Measurements from ENCODE around the gene NCKAP5L. TPM values are rescaled to one million over a fixed set of nuclear protein-coding genes. Genes with fewer than 3 reads are reported as not detected.
"Not testable (repeated sequence)": the region's sequence is repeated elsewhere in the genome, so short reads cannot be mapped to it uniquely, and the experiment has no call there.

NCKAP5L gene
- total RNA-seq, 1 experiment from 2014 or later: 19.5 TPM

DNA sequence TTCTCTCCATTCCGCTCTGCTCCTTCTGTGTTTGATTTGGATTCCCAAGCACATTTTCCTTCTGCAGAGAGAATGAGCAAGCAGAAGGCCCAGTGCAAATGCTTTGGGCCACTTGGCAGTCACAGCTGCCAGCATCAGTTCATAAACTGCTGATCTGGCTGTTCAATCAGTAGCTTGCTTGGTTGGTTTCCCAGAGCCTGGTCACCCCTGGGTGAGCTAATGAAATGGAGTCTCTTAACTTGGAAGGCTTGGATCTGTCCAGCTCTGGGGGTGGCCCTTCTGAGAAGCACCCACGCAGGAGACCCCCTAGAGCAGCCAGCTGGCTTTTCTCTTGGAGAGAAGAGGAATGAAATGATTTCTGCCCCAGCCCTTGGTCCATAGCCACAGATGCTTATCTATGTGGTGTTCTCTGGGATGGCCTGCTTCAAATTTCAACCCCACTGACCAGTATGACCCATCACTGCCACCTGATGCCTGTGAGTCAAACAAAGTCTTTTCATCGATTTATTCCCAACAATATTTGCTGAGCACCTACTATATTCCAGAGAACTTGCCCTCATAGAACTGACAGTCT, 45.2 kb upstream of the NCKAP5L start:
- intact Hi-C loops (cut with micrococcal nuclease; ENCODE audit: unreplicated experiment): no loop called here
- Mint-ChIP-seq H3K4me3 (ENCODE audit: unreplicated experiment) (no peak overlapping the region), H3K9me3 (ENCODE audit: unreplicated experiment) (peaks cover 11% of the 10 kb centered on the region), H3K27me3 (ENCODE audit: insufficient read depth, unreplicated experiment) (no peaks in the 10 kb centered on the region), H3K4me1 (ENCODE audit: low read depth, unreplicated experiment) (peaks cover 13% of the 10 kb centered on the region), H3K36me3 (ENCODE audit: insufficient read depth, unreplicated experiment) (peaks cover under 1% of the 10 kb centered on the region), H3K27ac (ENCODE audit: unreplicated experiment) (no peak overlapping the region)
- H3K4me3 ChIP-seq (ENCODE audit: low read depth, low read length): no peak overlapping the region
- no peak for DNase-seq
- TF ChIP-seq, protein P1, sequence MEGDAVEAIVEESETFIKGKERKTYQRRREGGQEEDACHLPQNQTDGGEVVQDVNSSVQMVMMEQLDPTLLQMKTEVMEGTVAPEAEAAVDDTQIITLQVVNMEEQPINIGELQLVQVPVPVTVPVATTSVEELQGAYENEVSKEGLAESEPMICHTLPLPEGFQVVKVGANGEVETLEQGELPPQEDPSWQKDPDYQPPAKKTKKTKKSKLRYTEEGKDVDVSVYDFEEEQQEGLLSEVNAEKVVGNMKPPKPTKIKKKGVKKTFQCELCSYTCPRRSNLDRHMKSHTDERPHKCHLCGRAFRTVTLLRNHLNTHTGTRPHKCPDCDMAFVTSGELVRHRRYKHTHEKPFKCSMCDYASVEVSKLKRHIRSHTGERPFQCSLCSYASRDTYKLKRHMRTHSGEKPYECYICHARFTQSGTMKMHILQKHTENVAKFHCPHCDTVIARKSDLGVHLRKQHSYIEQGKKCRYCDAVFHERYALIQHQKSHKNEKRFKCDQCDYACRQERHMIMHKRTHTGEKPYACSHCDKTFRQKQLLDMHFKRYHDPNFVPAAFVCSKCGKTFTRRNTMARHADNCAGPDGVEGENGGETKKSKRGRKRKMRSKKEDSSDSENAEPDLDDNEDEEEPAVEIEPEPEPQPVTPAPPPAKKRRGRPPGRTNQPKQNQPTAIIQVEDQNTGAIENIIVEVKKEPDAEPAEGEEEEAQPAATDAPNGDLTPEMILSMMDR (IDR thresholded peaks at IDR 0.05; ENCODE audit: insufficient read depth in 1 of 2, low read depth in 1 of 2, low read length in 1 of 2, severe bottlenecking in 1 of 2, unreplicated experiment in 1 of 2): no peak
- BruUV-seq (replicated peaks): no TSS peak
- ChIA-PET CTCF (no interaction called here), POLR2A (no interaction called here)
- H3K36me3 ChIP-seq (ENCODE audit: control insufficient read depth, insufficient read depth, low read length): no peaks in the 10 kb centered on the region
- H3K4me1 ChIP-seq: peaks cover 23% of the 10 kb centered on the region
- no peaks in the 10 kb centered on the region for H3K27me3 ChIP-seq (replicated peaks; ENCODE audit: control insufficient read depth, insufficient read depth, low read length)
- no peaks in the 10 kb centered on the region for H3K9me3 ChIP-seq

DNA sequence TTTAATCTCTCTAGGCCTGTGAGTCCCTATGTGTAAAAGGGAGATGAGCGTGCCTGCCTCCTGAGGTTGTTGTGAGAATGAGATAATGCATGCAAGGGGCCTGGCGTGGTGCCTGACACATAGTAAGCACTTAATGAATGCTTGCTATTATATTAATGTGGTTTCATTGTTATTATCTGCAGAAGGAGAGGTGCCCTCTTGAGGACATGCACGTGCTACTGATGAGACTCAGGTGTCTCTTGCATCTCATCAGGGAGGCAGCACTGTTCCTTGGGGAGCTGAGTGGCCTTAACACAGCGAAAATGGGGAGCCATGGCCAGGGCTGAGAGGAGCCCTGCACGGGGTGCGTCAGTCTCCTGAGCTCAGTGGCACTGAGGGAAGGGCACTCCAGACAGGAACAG, 44.6 kb upstream of the NCKAP5L start:
- H3K27me3 ChIP-seq (replicated peaks; ENCODE audit: control insufficient read depth, insufficient read depth, low read length): no peaks in the 10 kb centered on the region
- H3K9me3 Mint-ChIP-seq (ENCODE audit: unreplicated experiment): peaks cover 5% of the 10 kb centered on the region
- no peaks in the 10 kb centered on the region for H3K9me3 ChIP-seq
- BruUV-seq (replicated peaks): no TSS peak
- H3K4me1 ChIP-seq: peaks cover 30% of the 10 kb centered on the region
- no peaks in the 10 kb centered on the region for H3K36me3 ChIP-seq (ENCODE audit: control insufficient read depth, insufficient read depth, low read length)
- TF ChIP-seq, protein P1 (IDR thresholded peaks at IDR 0.05; ENCODE audit: insufficient read depth in 1 of 2, low read depth in 1 of 2, low read length in 1 of 2, severe bottlenecking in 1 of 2, unreplicated experiment in 1 of 2): no peak
- no peak for DNase-seq
- H3K36me3 Mint-ChIP-seq (ENCODE audit: insufficient read depth, unreplicated experiment): peaks cover 2% of the 10 kb centered on the region
- H3K27me3 Mint-ChIP-seq (ENCODE audit: insufficient read depth, unreplicated experiment): no peaks in the 10 kb centered on the region
- H3K4me3 ChIP-seq (ENCODE audit: low read depth, low read length): no peak overlapping the region
- no peak overlapping the region for H3K27ac Mint-ChIP-seq (ENCODE audit: unreplicated experiment)
- H3K4me3 Mint-ChIP-seq (ENCODE audit: unreplicated experiment): no peak overlapping the region
- ChIA-PET POLR2A (no interaction called here), CTCF (interaction anchor here (1.1 kb wide), 1 partner anchor 22 kb away, joined by 3 read pairs; no protein-coding TSS in a partner anchor)
- peaks cover 18% of the 10 kb centered on the region for H3K4me1 Mint-ChIP-seq (ENCODE audit: low read depth, unreplicated experiment)
- intact Hi-C loops (cut with micrococcal nuclease; ENCODE audit: unreplicated experiment): no loop called here

DNA sequence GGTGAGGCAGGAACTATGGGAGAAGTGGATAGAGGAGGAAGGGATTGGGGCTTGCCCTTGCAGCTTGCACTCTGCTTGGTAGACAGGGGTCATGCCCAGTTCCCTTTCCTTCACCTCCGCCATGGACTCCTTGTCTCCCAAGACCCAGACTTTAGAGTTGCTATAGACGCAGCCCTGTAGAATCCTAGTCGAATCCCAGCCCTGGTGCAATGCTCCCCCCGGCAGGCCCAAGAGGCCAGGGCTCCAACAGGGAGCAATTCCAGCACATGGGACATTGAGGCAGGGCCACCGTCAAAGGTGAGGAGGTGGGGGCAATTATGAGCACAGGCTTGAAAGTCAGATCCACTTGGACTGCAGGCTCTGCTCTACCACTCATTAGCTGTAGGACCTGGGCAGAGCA, 44.2 kb upstream of the NCKAP5L start:
- BruUV-seq (replicated peaks): no TSS peak
- H3K9me3 ChIP-seq: no peaks in the 10 kb centered on the region
- H3K27me3 Mint-ChIP-seq (ENCODE audit: insufficient read depth, unreplicated experiment): no peaks in the 10 kb centered on the region
- no peaks in the 10 kb centered on the region for H3K36me3 ChIP-seq (ENCODE audit: control insufficient read depth, insufficient read depth, low read length)
- H3K9me3 Mint-ChIP-seq (ENCODE audit: unreplicated experiment): peaks cover under 1% of the 10 kb centered on the region
- H3K4me1 ChIP-seq: peaks cover 34% of the 10 kb centered on the region
- peaks cover 6% of the 10 kb centered on the region for H3K36me3 Mint-ChIP-seq (ENCODE audit: insufficient read depth, unreplicated experiment)
- ChIA-PET CTCF (interaction anchor here (1.1 kb wide), 1 partner anchor 22 kb away, joined by 3 read pairs; no protein-coding TSS in a partner anchor), POLR2A (interaction anchor here (0.6 kb wide), 2 partner anchors 45 to 178 kb away, joined by 3 to 5 read pairs; no protein-coding TSS in a partner anchor)
- intact Hi-C loops (cut with micrococcal nuclease; ENCODE audit: unreplicated experiment): no loop called here
- no peak overlapping the region for H3K4me3 Mint-ChIP-seq (ENCODE audit: unreplicated experiment)
- H3K27ac Mint-ChIP-seq (ENCODE audit: unreplicated experiment): peak overlapping the region; percentile 26
- TF ChIP-seq, protein P1 (IDR thresholded peaks at IDR 0.05; ENCODE audit: insufficient read depth in 1 of 2, low read depth in 1 of 2, low read length in 1 of 2, severe bottlenecking in 1 of 2, unreplicated experiment in 1 of 2): no peak
- no peak for DNase-seq
- no peak overlapping the region for H3K4me3 ChIP-seq (ENCODE audit: low read depth, low read length)
- H3K27me3 ChIP-seq (replicated peaks; ENCODE audit: control insufficient read depth, insufficient read depth, low read length): no peaks in the 10 kb centered on the region
- H3K4me1 Mint-ChIP-seq (ENCODE audit: low read depth, unreplicated experiment): peaks cover 22% of the 10 kb centered on the region

DNA sequence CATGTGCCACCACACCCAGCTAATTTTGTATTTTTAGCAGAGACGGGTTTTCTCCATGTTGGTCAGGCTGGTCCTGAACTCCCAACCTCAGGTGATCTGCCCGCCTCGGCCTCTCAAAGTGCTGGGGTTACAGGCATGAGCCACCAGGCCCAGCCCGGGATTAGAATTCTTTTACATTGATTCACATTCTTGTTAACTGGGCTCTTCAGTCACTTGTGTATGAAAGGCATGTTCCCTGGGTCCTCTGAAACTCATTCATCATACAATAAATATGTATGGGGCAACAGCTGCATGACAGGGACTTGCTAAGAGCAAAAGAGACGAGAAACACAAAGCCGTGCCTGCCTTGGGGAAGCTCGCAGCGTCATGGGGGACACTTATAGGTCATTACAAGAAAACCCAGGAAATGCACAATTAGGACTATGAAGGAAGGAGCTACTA, 43.6 kb upstream of the NCKAP5L start:
- H3K4me1 ChIP-seq: peaks cover 39% of the 10 kb centered on the region
- Mint-ChIP-seq H3K4me1 (ENCODE audit: low read depth, unreplicated experiment) (peaks cover 28% of the 10 kb centered on the region), H3K27ac (ENCODE audit: unreplicated experiment) (peak overlapping the region; percentile 26)
- POLR2A ChIA-PET: interaction anchor here (0.6 kb wide), 2 partner anchors 45 to 179 kb away, joined by 3 to 5 read pairs; no protein-coding TSS in a partner anchor
- H3K27me3 ChIP-seq (replicated peaks; ENCODE audit: control insufficient read depth, insufficient read depth, low read length); DNase-seq; H3K4me3 ChIP-seq (ENCODE audit: low read depth, low read length); H3K36me3 Mint-ChIP-seq (ENCODE audit: insufficient read depth, unreplicated experiment); H3K4me3 Mint-ChIP-seq (ENCODE audit: unreplicated experiment); intact Hi-C loops (cut with micrococcal nuclease; ENCODE audit: unreplicated experiment); BruUV-seq (replicated peaks); H3K36me3 ChIP-seq (ENCODE audit: control insufficient read depth, insufficient read depth, low read length); H3K9me3 ChIP-seq; H3K9me3 Mint-ChIP-seq (ENCODE audit: unreplicated experiment); H3K27me3 Mint-ChIP-seq (ENCODE audit: insufficient read depth, unreplicated experiment): not testable (repeated sequence)
- CTCF ChIA-PET: interaction anchor here (1.1 kb wide), 1 partner anchor 23 kb away, joined by 3 read pairs; no protein-coding TSS in a partner anchor

Measured in Caco-2 (cell line).